ENCODE results near the gene KCNIP1.

Gene KCNIP1

DNA sequence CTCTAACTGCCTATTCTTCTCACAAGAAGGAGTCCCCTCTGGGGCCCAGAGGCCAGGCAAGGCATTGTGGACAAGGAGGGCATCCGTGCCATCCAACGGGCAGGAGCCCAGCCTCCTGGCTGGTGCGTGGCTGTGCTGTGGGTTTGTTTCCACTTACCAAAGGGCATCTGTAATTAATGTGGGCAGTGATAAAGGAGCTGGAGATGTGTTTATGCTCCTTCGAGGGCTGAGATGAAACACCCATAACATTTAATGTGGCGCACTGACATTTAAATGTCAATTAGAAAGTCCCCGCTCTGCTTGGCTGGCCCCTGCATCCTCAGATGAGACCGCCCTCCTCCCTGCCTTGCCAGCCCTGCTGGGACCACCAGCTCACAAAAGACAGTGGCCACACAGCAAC is 57.1 kb downstream of the KCNIP1 start:
- TF ChIP-seq, protein P1, sequence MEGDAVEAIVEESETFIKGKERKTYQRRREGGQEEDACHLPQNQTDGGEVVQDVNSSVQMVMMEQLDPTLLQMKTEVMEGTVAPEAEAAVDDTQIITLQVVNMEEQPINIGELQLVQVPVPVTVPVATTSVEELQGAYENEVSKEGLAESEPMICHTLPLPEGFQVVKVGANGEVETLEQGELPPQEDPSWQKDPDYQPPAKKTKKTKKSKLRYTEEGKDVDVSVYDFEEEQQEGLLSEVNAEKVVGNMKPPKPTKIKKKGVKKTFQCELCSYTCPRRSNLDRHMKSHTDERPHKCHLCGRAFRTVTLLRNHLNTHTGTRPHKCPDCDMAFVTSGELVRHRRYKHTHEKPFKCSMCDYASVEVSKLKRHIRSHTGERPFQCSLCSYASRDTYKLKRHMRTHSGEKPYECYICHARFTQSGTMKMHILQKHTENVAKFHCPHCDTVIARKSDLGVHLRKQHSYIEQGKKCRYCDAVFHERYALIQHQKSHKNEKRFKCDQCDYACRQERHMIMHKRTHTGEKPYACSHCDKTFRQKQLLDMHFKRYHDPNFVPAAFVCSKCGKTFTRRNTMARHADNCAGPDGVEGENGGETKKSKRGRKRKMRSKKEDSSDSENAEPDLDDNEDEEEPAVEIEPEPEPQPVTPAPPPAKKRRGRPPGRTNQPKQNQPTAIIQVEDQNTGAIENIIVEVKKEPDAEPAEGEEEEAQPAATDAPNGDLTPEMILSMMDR (IDR thresholded peaks at IDR 0.05; ENCODE audit: low read depth, low read length) = no peak
- TF ChIP-seq, protein P2, sequence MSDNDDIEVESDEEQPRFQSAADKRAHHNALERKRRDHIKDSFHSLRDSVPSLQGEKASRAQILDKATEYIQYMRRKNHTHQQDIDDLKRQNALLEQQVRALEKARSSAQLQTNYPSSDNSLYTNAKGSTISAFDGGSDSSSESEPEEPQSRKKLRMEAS (IDR thresholded peaks at IDR 0.05; ENCODE audit: low read depth, low read length) = no peak
- TF ChIP-seq MYC (IDR thresholded peaks at IDR 0.05; ENCODE audit: low read depth, low read length) (no peak), POLR2A (IDR thresholded peaks at IDR 0.05; ENCODE audit: extremely low read depth, insufficient read length) (no peak)
- no peak for DNase-seq (ENCODE audit: low read depth)
- no peak overlapping the region for H3K4me3 ChIP-seq (ENCODE audit: low read depth, low read length)

DNA sequence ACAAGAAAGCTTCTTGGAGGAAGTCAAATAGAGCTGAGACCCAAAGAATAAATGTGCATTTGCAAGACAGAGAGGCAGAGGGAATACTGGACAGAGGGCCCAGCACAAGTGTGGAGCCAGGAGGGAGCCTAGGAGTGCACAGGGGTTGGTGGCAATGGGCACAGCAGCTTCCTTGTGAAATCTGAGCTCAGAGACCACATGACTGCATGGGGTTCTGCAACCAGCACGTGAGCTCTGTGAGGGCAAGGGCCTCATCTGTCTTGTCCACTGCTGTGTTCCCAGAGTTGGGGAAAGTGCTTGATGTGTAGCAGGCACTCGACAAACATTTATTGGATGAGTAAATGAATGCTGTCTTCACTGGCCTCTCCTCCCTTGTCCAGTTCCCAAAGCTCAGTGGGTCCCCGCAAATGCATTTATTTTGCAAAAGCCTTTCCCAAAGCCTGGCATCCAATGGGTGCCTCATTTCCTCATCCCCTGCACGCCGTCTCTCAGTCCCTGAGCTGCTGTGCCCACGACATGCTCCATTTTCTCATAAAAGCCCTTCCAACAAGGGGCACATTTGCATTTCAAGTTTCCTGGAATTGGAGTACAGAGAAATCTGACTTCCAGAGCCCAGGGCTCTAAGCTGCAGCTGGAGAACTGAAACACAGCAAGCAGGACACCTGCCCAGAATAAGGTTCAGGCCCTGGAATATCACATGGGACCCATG is 58.5 kb downstream of the KCNIP1 start:
- no peak overlapping the region for H3K4me3 ChIP-seq (ENCODE audit: low read depth, low read length)
- TF ChIP-seq, protein P2 (IDR thresholded peaks at IDR 0.05; ENCODE audit: low read depth, low read length) = no peak
- TF ChIP-seq, protein P1 (IDR thresholded peaks at IDR 0.05; ENCODE audit: low read depth, low read length) = no peak
- no peak for TF ChIP-seq POLR2A (IDR thresholded peaks at IDR 0.05; ENCODE audit: extremely low read depth, insufficient read length)
- no peak for TF ChIP-seq MYC (IDR thresholded peaks at IDR 0.05; ENCODE audit: low read depth, low read length)
- DNase-seq (ENCODE audit: low read depth) = no peak

DNA sequence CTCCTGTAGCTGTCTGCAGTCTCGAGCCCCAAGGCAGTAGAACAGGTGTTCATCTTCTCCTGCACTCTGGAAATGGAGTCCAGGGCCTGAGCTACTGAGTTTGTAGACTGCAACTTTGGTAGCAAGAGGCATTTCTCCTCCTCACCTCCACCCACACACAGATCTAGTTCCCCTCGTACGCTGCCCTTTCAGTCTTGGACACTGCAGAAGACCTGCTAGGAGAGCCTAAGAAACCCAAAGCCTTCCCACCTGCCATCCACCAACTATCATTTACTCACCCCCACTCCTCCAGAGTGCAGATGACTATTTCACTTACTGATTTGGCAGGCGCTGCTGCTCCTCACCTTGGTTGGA is 59.0 kb downstream of the KCNIP1 start:
- no peak for DNase-seq (ENCODE audit: low read depth)
- TF ChIP-seq, protein P2 (IDR thresholded peaks at IDR 0.05; ENCODE audit: low read depth, low read length) = no peak
- TF ChIP-seq MYC (IDR thresholded peaks at IDR 0.05; ENCODE audit: low read depth, low read length) (no peak), POLR2A (IDR thresholded peaks at IDR 0.05; ENCODE audit: extremely low read depth, insufficient read length) (no peak)
- TF ChIP-seq, protein P1 (IDR thresholded peaks at IDR 0.05; ENCODE audit: low read depth, low read length) = no peak
- no peak overlapping the region for H3K4me3 ChIP-seq (ENCODE audit: low read depth, low read length)

DNA sequence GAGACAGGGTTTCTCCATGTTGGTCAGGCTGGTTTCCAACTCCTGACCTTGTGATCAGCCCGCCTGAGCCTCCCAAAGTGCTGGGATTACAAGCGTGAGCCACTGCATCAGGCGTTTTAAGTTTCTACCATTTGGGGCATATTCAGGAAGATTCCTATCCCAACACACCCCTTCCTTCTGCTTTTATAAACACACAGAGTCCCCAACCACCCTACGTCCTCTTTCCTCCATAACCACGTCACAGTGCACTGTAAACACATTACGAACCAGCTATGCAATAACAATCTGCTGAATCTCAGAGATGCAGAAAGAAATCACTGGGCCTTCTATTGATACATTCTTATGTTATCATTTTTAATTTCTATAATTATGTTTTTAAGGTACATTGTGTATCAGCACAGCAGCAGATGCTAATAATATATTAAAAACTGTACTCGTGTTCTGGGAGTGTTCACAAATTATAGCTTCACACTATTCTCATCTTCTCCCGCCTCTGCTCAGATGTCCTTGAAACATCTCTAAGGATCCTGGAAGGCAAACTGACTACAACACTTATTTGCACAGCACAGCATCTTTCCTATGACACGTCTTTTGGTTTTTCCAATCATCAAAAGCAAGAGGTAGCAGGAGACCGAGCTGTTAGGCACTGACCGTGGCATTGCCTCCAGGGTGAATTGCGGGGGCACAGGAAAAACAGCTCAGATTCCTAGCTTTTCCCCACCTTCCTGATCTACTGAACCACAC is 60.2 kb downstream of the KCNIP1 start:
- no peak for DNase-seq (ENCODE audit: low read depth)
- no peak overlapping the region for H3K4me3 ChIP-seq (ENCODE audit: low read depth, low read length)
- TF ChIP-seq MYC (IDR thresholded peaks at IDR 0.05; ENCODE audit: low read depth, low read length) = no peak

DNA sequence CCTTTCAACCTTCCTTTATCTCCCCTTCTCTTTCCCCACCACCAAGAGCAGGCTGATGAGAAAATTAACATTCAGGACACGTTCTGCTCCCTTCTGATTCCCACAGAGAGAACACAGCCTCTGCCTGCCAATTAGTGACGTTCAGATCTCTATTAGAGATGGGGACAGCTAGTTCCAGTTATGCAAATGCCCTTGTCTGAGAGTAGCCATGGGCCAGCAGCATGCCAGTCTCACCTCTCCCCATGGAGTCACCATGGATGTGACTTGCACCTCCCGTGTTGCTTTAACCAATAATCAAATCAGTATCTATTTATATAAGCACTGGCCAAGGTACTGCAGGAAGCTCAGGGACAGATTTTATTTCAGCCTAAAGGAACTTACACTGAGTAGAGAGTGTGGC is 61.3 kb downstream of the KCNIP1 start:
- TF ChIP-seq, protein P2 (IDR thresholded peaks at IDR 0.05; ENCODE audit: low read depth, low read length) = no peak
- TF ChIP-seq, protein P1 (IDR thresholded peaks at IDR 0.05; ENCODE audit: low read depth, low read length) = no peak
- TF ChIP-seq MYC (IDR thresholded peaks at IDR 0.05; ENCODE audit: low read depth, low read length) (no peak), POLR2A (IDR thresholded peaks at IDR 0.05; ENCODE audit: extremely low read depth, insufficient read length) (no peak)
- no peak overlapping the region for H3K4me3 ChIP-seq (ENCODE audit: low read depth, low read length)
- DNase-seq (ENCODE audit: low read depth) = no peak

DNA sequence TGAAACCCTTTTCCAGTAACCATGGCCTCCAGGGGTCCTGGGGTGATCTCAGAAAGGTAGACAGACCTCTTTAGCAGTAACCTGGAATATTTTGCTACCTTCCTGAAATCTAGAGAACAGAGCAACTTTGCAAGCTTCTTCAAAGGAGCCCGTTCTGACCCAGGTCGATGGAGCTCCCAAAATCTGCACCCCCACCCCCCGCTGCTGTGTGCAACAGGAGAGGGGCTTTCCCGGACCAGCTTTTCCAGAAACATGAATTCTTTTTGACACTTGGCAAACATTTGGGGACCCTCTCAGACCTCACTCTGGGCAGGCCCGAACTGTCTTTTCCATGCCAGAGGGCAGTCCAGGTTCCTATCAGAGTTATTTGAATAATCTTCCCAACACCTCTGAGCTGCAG is 65.3 kb downstream of the KCNIP1 start:
- no peak for DNase-seq (ENCODE audit: low read depth)
- H3K4me3 ChIP-seq (ENCODE audit: low read depth, low read length) = no peak overlapping the region
- TF ChIP-seq, protein P1 (IDR thresholded peaks at IDR 0.05; ENCODE audit: low read depth, low read length) = no peak
- no peak for TF ChIP-seq POLR2A (IDR thresholded peaks at IDR 0.05; ENCODE audit: extremely low read depth, insufficient read length)
- TF ChIP-seq, protein P2 (IDR thresholded peaks at IDR 0.05; ENCODE audit: low read depth, low read length) = no peak
- no peak for TF ChIP-seq MYC (IDR thresholded peaks at IDR 0.05; ENCODE audit: low read depth, low read length)

Data from NB4 (cell line).